ENCODE measurements around the gene TRPM5. TPM values are rescaled to one million over a fixed set of nuclear protein-coding genes. Genes with fewer than 3 reads are reported as not detected.

Gene TRPM5
- total RNA-seq, 1 donor from 2014 or later, result not detected

DNA sequence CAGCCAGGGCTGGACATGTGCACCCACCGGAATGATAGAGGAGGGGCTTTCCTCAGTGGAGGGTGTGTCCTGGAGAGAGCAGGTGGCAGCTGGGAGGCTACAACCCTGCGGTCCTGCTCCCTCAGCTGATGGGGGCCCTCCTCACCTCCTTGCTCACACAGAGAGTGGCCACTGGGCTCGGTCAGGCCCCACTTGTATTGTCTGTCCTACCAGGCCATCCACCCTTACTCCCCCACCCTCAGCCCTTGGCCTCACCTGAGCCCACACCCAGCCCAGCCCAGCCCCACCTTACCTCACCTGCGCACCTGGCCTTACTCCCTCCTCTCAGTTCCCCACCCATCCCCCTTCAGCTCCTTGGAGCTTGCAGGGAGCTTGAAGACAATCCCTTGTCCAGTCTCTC lies 3.1 kb downstream of the TRPM5 start:
- intact Hi-C loops (cut with micrococcal nuclease), result no loop called here

DNA sequence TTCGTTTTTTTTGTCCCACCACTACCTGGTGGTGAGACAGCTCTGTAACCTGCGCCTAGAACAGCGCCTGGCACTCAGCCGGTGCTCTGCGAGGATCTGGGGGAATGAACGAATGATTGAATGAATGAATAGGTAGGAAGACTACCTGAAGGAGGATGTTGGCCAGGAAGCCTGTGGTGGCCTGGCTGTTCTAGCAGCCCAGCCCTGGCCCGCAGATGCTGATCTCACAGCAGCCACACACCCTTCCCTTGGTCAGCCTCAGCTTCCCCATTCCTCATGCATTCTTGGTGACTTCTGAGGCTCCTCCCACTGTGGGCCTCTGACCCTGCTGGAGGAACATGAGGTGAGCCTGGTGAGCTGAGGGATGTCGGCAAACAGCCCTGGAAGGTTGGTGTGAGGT lies 3.7 kb downstream of the TRPM5 start:
- intact Hi-C loops (cut with micrococcal nuclease), result no loop called here

DNA sequence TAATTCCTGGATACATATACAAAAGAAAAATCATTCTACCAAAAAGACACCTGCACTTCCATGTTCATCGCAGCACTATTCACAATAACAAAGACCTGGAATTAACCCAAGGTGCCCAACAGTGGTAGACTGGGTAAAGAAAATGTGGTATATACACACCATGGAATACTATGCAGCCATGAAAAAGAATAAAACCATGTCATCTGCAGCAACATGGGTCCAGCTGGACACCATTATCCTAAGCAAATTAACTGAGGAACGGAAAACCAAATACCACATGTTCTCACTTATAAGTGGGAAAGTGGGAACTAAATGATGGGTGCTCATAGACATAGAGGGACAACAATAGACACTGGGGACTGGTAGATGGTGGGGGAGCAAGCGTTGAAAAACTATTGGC lies 4.5 kb downstream of the TRPM5 start:
- intact Hi-C loops (cut with micrococcal nuclease), result no loop called here

DNA sequence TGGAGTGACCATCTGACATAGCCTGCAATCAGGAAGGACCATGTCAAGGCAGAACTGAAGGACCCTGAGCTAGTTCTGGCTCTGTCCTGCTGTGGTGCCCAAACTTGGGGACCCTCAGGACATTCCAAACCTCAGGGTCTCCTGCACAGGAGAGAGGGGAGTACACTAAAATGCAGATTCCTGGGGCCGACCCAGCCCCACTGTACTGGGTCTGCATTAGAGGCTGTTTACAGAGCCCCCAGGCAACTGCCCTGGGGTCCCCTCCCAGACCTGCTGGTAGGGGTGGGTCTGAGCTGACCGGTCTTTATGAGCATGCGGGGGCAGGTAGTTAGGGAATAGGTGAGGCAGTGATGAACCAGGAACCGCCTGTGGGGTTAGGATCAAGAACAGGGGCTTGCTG lies 6.8 kb downstream of the TRPM5 start:
- intact Hi-C loops (cut with micrococcal nuclease), result no loop called here

DNA sequence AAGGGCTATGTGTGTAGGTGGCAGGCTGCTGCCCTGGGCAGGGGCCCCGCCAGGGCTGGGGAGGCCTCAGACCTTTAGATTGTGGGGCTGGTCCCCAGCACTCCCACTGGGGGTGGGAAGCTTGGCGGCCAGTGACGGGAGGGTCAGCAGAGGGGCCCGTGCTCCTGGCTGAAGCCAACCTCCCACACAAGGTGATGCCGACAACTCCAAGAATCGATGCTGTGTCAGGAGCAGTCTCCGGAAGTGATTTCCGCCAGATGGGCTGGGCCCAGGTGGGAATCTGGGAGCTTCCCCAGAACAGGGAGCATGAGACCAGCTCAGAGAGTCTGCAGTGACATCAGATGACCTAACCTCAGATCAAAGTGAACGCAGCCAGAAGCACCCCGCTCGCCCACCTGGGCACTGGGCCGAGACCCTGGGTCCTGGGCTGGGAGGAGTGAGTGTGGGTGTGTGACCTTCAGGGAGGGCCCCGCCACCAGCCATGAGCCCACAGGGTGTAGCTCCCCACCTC lies 7.7 kb downstream of the TRPM5 start:
- intact Hi-C loops (cut with micrococcal nuclease), result no loop called here

DNA sequence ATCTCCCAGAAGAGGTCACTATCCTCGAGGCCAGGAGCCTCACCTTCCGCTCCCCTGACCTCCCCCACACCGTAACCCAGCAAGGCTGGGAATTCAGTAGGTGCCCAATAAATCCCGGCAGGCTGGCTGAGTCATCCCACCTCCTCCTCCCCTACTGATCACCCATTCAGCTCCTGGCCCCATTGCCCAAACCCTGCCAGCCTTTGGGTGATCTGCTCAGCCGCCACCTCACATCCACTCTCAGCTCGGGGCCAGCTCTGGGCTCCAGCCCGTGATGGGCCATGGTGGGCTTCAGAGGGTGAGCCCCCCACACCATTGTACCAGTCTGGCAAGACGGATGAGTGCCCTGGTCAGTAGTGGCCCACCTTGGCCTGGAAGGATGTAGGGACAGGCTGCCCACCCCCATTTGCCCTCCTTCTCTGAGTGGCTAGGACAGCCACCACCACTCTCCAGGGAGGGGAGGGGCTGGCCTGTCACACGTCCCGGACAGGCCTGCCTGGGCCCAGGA lies 8.2 kb downstream of the TRPM5 start:
- intact Hi-C loops (cut with micrococcal nuclease), result no loop called here

DNA sequence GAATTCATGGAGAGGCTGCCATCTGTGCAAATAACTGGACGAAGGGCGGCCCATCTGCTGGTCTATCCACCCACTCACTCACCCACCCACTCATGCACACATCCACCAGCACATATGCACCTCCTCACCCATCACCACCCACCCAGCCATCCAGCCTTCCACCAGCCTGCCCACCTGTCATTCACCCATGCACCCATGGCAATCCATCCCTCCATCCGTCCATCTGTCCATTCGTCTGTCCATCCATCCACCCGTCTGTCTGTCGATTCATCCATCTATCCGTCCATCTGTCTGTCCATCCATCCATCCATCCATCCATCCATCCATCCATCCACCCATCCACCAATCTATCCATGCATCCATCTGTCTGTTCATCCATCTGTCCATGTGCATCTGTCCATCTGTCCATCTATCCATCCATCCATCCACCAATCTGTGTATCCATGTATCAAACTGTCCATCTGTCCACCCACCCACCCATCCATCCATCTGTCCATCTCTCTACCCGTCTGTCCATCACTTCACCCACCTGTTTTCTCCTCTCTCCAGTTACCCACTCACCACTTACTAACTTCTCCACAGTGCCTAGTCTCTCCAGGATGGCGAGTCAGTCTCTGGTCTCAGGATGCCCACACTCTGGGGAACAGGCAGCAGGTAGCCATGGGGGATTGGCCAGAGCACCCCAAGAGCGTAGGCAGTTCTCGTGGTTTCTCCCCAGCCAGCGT lies 8.9 kb downstream of the TRPM5 start:
- intact Hi-C loops (cut with micrococcal nuclease), result no loop called here

DNA sequence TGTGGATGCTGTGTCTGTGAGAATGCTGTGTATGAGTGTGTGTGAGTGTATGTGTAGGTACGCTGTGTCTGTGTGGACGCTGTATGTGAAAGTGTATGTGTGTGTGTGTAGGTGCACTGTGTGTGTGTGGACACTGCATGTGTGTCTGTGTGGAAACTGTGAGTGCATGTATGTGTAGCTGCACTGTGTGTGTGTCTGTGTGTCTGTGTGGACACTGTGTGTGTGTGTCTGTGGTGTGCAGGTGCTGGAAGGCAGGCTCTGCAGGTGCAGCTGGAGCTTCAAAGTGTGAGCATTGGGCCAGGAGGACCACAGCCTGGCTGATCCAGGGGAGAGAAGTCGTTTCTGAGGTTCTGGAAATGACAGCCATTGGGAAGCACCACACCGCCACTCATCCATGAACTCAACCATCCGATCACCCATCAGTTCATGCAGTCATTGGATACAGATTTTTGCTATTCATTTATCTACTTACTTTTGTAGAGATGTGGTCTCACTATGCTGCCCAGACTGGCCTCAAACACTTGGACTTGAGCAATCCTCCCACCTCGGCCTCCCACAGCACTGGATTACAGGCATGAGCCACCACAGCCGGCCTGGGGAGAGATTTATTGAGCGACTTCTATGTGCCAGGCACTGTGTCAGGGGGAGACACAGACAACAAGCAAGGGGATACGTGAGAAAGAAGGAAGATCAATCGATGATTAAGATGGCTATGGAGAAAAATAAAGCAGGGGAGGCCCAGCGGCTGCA lies 9.6 kb downstream of the TRPM5 start:
- intact Hi-C loops (cut with micrococcal nuclease), result no loop called here

DNA sequence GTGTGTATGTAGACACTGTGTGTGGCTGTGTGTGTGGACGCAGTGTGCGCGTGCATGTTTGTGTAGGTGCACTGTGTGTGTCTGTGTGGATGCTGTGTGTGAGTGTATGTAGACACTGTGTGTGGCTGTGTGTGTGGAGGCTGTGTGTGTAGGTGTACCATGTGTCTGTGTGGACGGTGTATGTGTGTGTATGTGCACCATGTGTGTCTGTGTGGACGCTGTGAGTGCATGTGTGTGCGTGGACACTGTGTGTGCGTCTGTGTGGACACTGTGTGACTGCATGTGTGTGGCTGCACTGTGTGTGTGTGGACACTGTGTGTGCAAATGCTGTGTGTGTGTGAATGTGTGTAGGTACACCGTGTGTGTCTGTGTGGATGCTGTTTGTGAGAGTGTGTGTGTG lies 10.3 kb downstream of the TRPM5 start:
- intact Hi-C loops (cut with micrococcal nuclease), result no loop called here

DNA sequence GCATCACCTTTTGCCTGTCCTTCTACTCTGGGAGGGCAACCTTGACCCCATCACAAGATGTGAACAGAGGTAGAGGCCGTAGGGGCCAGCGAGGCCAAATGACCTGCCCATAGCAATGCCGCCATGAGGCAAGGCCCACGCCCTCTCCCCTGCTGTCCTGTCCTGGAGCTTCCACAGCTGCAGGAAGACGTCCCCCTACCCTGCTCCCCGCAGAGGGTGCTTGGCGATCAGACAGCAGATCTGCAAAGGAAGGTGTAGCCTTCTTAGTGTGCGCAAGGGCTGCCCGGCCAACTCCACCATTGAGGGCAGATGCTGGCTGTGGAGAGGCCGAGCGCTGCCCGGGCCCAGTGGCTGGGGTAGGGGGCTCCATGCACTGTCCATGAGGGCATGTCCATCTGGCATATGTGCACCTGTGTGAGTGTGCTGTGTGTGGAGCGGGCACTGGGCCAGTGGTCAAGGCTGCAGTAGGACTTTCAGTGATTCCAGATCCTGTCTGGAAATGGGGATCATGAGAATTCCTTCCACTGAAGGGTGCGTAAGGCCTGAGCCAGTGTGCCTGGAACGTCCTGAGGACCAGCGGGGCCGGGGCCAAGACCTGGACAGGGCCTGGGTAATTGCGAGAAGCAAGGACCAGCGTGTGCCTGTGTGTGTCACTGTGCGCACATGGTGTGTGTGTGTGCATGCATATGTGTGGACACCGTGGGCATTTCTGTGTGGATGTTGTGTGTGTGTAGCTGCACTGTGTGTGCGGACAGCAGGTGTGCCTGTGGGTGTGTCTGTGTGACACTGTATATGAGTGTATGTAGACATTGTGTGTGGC lies 11.0 kb downstream of the TRPM5 start:
- intact Hi-C loops (cut with micrococcal nuclease), result no loop called here

DNA sequence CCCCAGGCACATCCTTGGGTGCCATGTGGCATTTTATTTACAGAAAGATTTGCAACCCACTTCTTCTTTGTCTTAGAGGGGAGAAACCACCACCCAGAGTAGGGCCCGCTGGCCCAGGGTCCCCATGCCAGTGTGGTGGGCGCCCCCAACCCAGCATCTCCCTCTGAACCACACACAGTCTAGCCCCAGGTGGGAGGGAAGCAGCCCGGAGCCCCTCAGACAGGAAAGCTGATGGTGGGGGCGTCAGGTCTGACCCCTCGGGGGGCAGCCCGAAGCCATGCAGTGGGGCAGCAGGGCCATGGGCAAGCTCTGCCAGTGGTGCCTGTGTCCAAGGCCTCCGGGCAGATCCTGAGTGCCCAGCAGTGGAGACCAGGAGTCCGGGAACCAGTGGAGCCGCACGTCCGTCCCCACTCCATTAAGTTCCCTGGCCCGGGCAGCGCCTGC lies 11.7 kb downstream of the TRPM5 start:
- intact Hi-C loops (cut with micrococcal nuclease), result no loop called here

DNA sequence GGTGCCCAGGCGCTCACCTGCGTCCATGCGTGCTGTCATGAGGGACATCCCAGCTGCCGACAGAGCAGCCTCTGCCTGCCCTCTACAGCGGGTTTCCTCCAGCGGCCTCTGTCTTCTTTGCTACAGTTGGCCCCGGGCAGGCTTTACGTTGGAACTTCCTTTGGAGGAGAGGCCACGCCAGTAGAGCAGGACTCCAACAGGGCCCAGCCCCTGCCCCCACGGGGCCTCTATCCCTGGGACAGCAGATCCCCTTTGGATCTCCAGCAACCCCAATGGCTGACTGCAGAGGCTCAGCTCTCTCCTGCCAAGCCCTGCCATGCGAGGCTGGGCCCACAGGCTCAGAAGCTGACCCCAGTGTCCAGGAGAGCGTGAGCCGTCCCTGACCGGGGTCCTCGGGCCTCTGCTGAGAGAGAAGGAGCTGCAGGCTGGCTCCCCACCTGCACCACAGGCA lies 12.1 kb downstream of the TRPM5 start:
- intact Hi-C loops (cut with micrococcal nuclease), result no loop called here

DNA sequence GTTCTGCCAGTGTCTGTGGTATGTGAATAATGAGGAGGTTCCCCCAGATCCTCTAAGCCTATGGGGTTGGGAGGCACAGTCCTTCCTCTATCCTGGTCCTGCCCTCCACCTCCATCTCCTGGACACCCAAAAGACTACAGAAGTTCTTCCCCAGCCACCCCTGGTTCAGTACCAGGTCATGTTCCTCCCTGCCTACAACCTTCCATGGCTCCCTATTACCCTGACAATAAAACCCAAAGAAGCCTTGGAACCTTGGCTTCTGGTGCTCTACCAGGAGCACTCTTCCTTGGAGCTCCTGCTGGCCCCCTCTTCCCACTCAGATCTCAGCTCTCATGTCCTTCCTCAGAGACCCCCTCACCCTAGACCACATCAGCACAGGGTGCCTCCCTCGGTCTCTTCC lies 12.9 kb downstream of the TRPM5 start:
- intact Hi-C loops (cut with micrococcal nuclease), result no loop called here

DNA sequence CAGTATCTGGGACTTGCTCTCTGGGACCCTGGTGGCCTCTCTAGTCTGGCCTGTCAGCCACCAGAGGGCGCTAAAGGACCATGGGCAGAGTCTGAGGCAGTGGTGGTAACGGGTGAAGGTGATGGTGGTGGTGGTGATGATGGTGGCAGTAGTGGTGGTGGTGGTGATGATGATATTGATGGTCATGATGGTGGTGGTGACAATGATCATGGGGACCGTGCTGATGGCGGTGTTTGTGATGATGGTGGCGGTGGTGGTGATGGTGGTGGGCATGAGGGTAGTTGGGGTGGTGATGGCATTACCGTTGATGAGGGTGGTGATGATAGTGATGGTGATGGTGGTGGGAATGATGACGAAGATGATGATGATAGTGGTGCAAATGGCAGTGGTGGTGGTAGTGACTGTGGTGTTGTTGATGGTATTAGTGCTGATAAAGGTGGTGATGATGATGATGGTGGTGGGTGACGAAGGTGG lies 16.0 kb downstream of the TRPM5 start:
- intact Hi-C loops (cut with micrococcal nuclease), result loop anchor here (1.0 kb wide), 1 partner anchor 460 kb away; no protein-coding TSS in a partner anchor

DNA sequence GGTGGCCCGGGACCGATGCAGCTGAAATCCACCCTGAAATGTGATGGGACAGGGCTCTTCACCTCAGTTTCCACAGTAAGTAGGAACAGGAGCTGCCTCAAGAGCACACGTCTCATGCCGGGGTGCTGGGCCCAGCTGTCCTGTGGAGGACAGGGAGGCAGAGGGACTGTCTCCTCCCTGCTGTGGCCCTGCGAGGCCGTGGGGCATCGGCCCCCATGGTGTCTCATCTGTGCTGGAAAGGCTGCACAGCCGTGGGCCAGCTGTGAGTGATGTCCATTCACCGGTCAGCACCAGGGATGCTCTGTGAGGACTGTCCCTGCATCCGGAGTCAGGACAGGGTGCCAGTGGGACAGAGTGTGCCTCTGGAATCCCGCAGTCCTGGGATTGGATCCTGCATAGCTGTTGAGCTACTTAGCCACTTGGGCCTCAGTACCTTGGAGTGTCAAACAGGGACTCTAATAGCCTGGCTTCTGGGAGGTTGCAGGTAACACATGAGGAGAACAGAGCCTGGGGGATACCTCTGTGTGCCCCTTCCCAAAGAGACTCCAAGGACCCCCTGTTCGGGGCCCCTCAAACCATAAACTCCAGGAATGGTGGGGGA lies 16.5 kb downstream of the TRPM5 start:
- intact Hi-C loops (cut with micrococcal nuclease), result loop anchor here (1.0 kb wide), 1 partner anchor 460 kb away; no protein-coding TSS in a partner anchor

DNA sequence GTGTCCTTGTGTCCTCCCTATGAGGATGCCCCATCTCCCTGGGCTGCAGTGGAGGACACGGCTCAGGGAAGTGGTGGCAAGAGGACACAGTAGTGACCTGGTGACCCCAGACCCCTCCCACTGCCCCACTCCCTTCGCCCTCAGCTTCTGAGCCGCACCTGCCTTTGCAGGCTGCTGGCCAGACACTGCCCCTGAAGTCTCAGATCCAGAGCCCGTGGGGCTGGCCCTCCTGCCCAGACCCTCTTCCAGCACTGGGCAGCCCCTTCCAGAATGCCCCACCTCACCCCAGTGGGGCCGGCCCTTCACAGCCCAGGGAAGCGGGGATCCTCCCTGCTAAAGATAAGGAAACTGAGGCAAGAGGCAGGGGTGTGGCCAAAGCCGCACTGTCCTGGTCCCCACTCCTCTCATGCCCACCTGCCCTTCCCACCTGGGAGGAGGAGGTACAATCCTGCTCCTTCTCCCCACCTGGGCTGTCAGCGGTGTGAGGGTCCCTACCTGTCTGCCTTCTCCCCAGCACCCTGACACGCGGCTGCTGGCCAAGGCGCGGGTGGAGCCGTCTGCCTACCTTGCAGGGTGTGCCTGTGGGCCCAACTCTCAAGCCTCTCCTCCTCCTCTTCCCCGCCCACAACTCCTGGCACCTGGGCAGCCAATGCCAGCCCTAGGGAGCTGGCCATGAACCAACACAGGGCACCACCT lies 17.3 kb downstream of the TRPM5 start:
- intact Hi-C loops (cut with micrococcal nuclease), result no loop called here

DNA sequence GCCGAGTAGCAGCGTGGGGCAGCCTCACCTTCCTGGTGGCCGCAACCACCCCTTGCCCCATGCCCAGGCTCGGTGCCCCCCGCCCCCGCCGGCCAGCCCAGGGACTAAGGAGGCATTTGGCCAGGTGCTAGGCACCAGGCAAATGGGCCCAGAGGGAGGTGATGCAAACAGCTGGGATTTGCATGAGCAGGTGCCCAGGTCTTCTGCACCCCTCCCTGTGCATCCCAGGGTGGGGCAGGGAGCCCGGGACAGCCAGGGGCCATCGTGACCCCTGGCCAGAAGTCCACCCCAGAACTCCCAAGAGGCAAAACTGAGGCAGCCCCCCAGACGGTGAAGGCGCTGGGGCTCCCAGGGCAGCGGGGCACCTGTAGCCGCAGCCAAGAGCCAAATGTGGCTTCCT lies 18.1 kb downstream of the TRPM5 start:
- intact Hi-C loops (cut with micrococcal nuclease), result no loop called here

DNA sequence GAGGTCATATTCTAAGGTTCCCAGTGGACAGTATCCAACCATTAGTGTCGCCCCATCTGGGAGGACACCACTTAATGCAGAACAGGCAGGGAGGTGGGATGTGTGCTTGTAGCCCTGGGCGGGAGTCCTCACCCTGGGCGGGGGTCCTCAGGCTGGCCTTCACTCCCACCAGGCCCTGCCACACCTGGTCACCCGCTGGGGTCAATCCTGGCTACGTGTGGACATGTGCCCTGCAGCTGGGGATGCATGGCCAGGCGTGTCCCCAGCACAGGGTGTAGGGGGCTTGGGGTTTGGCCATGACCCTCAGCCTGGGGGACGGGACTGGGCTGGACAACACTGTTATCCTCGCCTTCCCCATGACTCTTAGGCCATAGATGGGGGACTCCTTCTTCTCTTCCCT lies 18.8 kb downstream of the TRPM5 start:
- intact Hi-C loops (cut with micrococcal nuclease), result no loop called here

DNA sequence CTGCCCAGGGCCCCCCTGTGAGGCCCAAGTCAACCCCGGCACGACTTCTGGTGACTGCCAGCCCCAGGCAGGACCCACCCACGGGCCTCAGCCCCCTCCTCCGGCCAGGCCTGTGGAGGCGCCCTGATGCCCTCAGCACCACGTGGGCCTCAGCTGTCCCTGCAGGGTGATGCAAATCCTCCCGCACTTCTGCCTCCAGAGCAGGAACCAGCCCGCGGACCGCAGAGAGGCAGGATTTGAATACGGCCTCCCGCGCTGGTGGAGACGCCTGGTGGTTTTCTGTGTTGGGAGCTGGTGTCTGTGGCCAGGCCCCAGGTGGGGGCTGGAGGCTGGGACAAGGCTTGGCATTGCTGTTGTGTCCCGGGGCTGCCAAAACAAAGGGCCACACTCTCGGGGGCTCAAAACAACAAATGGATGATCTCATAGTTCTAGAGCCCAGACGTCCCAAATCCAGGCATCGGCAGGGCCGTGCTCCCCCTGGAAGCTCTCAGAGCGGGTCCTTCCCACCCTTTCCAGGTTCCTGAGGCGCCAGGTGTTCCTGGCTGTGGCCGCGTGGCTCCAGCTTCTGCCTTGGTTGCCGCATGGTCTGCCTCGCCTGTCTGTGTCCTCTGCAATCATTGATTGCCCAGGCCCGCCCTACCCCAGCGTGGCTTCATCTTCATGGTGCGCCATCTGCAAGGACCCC lies 19.4 kb downstream of the TRPM5 start:
- intact Hi-C loops (cut with micrococcal nuclease), result no loop called here
